ENCODE measurements around the gene SLC12A1. TPM values are rescaled to one million over a fixed set of nuclear protein-coding genes. Genes with fewer than 3 reads are reported as not detected.
A peak's percentile ranks its signal among the peaks of the same experiment; 100 is the strongest.

The SLC12A1 gene
- total and polyA plus RNA-seq, 2 experiments from 2014 or later: 0.57 to 0.59 TPM

DNA sequence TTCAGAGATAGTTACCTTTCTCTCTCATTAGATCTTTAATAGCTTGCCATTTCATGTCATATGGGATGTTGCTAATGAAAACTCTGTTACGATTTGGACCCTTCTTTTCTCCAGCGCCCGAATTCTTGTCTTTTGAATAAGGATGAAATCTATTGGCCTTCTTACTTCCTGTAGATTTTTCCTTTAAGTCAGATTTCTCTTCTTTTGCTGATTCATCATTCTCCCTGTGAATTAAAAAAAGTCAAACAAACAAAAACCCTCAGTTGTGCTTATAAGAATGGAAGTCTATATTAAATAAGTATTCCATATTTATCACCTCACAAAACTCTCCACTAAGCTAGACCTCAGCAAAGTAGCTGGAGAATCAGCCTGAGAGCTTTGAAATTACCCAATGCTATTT, 37.5 kb upstream of the SLC12A1 start:
- H3K36me3 ChIP-seq (ENCODE audit: insufficient read depth): 0 out of 2 replicates have a peak, but pooled peaks cover 9% of the 10 kb centered on the region
- Mint-ChIP-seq H3K4me1 (peaks cover 32% of the 10 kb centered on the region), H3K9me3 (no peaks in the 10 kb centered on the region), H3K4me3 (no peak overlapping the region), H3K27ac (peak overlapping the region; percentile 79), H3K27me3 (ENCODE audit: insufficient read depth, low read depth, poor library complexity) (no peaks in the 10 kb centered on the region), H3K36me3 (ENCODE audit: low read depth) (peaks cover 37% of the 10 kb centered on the region)
- no peak overlapping the region for H3K4me3 ChIP-seq
- H3K79me2 ChIP-seq (replicated peaks; ENCODE audit: insufficient read depth): peaks cover 71% of the 10 kb centered on the region
- no peak overlapping the region for H2AFZ ChIP-seq
- no peaks in the 10 kb centered on the region for H3K9me2 ChIP-seq (ENCODE audit: insufficient read depth)
- 0 out of 2 replicates have a peak, but pooled peaks cover 8% of the 10 kb centered on the region for H4K20me1 ChIP-seq (replicated peaks; ENCODE audit: insufficient read depth)
- H3K4me2 ChIP-seq: no peak overlapping the region
- no peak for ATAC-seq
- no peak for DNase-seq (ENCODE audit: low spot score)
- peaks cover 20% of the 10 kb centered on the region for H3K4me1 ChIP-seq (ENCODE audit: insufficient read depth)
- H3K27ac ChIP-seq (ENCODE audit: low read depth): no peak overlapping the region
- TF ChIP-seq CREB1 (CRISPR knock-in tag; IDR thresholded peaks at IDR 0.05; ENCODE audit: low read depth) (no peak), POLR2AphosphoS5 (IDR thresholded peaks at IDR 0.05; ENCODE audit: low read depth) (no peak), EZH2phosphoT487 (IDR thresholded peaks at IDR 0.05; ENCODE audit: unreplicated experiment) (no peak), EZH2 (IDR thresholded peaks at IDR 0.05; ENCODE audit: low read depth, unreplicated experiment) (no peak), JUNB (IDR thresholded peaks at IDR 0.05; ENCODE audit: unreplicated experiment) (no peak), STAT1 (IDR thresholded peaks at IDR 0.05; ENCODE audit: unreplicated experiment) (no peak), NANOG (IDR thresholded peaks at IDR 0.05; ENCODE audit: borderline replicate concordance) (no peak), ZNF331 (CRISPR knock-in tag; IDR thresholded peaks at IDR 0.05; ENCODE audit: low read depth) (no peak)
- TF ChIP-seq, protein P1, sequence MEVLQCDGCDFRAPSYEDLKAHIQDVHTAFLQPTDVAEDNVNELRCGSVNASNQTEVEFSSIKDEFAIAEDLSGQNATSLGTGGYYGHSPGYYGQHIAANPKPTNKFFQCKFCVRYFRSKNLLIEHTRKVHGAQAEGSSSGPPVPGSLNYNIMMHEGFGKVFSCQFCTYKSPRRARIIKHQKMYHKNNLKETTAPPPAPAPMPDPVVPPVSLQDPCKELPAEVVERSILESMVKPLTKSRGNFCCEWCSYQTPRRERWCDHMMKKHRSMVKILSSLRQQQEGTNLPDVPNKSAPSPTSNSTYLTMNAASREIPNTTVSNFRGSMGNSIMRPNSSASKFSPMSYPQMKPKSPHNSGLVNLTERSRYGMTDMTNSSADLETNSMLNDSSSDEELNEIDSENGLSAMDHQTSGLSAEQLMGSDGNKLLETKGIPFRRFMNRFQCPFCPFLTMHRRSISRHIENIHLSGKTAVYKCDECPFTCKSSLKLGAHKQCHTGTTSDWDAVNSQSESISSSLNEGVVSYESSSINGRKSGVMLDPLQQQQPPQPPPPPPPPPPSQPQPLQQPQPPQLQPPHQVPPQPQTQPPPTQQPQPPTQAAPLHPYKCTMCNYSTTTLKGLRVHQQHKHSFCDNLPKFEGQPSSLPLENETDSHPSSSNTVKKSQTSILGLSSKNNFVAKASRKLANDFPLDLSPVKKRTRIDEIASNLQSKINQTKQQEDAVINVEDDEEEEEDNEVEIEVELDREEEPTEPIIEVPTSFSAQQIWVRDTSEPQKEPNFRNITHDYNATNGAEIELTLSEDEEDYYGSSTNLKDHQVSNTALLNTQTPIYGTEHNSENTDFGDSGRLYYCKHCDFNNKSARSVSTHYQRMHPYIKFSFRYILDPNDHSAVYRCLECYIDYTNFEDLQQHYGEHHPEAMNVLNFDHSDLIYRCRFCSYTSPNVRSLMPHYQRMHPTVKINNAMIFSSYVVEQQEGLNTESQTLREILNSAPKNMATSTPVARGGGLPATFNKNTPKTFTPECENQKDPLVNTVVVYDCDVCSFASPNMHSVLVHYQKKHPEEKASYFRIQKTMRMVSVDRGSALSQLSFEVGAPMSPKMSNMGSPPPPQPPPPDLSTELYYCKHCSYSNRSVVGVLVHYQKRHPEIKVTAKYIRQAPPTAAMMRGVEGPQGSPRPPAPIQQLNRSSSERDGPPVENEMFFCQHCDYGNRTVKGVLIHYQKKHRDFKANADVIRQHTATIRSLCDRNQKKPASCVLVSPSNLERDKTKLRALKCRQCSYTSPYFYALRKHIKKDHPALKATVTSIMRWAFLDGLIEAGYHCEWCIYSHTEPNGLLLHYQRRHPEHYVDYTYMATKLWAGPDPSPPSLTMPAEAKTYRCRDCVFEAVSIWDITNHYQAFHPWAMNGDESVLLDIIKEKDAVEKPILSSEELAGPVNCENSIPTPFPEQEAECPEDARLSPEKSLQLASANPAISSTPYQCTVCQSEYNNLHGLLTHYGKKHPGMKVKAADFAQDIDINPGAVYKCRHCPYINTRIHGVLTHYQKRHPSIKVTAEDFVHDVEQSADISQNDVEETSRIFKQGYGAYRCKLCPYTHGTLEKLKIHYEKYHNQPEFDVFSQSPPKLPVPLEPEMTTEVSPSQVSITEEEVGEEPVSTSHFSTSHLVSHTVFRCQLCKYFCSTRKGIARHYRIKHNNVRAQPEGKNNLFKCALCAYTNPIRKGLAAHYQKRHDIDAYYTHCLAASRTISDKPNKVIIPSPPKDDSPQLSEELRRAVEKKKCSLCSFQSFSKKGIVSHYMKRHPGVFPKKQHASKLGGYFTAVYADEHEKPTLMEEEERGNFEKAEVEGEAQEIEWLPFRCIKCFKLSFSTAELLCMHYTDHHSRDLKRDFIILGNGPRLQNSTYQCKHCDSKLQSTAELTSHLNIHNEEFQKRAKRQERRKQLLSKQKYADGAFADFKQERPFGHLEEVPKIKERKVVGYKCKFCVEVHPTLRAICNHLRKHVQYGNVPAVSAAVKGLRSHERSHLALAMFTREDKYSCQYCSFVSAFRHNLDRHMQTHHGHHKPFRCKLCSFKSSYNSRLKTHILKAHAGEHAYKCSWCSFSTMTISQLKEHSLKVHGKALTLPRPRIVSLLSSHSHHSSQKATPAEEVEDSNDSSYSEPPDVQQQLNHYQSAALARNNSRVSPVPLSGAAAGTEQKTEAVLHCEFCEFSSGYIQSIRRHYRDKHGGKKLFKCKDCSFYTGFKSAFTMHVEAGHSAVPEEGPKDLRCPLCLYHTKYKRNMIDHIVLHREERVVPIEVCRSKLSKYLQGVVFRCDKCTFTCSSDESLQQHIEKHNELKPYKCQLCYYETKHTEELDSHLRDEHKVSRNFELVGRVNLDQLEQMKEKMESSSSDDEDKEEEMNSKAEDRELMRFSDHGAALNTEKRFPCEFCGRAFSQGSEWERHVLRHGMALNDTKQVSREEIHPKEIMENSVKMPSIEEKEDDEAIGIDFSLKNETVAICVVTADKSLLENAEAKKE (CRISPR knock-in tag; IDR thresholded peaks at IDR 0.05): no peak
- TF ChIP-seq, protein P2, sequence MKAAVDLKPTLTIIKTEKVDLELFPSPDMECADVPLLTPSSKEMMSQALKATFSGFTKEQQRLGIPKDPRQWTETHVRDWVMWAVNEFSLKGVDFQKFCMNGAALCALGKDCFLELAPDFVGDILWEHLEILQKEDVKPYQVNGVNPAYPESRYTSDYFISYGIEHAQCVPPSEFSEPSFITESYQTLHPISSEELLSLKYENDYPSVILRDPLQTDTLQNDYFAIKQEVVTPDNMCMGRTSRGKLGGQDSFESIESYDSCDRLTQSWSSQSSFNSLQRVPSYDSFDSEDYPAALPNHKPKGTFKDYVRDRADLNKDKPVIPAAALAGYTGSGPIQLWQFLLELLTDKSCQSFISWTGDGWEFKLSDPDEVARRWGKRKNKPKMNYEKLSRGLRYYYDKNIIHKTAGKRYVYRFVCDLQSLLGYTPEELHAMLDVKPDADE (IDR thresholded peaks at IDR 0.05): no peak
- TF ChIP-seq, protein P3, sequence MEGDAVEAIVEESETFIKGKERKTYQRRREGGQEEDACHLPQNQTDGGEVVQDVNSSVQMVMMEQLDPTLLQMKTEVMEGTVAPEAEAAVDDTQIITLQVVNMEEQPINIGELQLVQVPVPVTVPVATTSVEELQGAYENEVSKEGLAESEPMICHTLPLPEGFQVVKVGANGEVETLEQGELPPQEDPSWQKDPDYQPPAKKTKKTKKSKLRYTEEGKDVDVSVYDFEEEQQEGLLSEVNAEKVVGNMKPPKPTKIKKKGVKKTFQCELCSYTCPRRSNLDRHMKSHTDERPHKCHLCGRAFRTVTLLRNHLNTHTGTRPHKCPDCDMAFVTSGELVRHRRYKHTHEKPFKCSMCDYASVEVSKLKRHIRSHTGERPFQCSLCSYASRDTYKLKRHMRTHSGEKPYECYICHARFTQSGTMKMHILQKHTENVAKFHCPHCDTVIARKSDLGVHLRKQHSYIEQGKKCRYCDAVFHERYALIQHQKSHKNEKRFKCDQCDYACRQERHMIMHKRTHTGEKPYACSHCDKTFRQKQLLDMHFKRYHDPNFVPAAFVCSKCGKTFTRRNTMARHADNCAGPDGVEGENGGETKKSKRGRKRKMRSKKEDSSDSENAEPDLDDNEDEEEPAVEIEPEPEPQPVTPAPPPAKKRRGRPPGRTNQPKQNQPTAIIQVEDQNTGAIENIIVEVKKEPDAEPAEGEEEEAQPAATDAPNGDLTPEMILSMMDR (conservative IDR thresholded peaks at IDR 0.05; ENCODE audit: low read depth in 2 of 2): no peak
- no peaks in the 10 kb centered on the region for H3K27me3 ChIP-seq (ENCODE audit: insufficient read depth)
- H3F3A ChIP-seq (replicated peaks; ENCODE audit: low read depth): no peaks in the 10 kb centered on the region

Data from GM23338 (cell line).